OCI-LY3 (cell line): Measurements from ENCODE around the gene SV2B.

Experiments
- H2AFZ ChIP-seq: fragments of 200-600, 300-600 bp; shearing (Covaris generic); 2 replicates; pipeline ENCODE4 v1.6.0; 2014; ENCODE audit warnings: antibody characterized with exemption, low read depth, low read length
- H3K27ac ChIP-seq: fragments of 200-600, 300-600 bp; sonication (generic); 2 replicates; pipeline ENCODE4 v1.5.1; 2014; ENCODE audit warnings: mild to moderate bottlenecking, low read length, moderate library complexity, mixed read lengths
- H3K27me3 ChIP-seq: fragments of 200-600, 300-600 bp; sonication (generic); 2 replicates; pipeline ENCODE4 v1.6.1; 2014; ENCODE audit warnings: low read depth, low read length, mixed read lengths
- H3K36me3 ChIP-seq: fragments of 200-600, 300-600 bp; sonication (generic); replicated peaks from 2 replicates; pipeline ENCODE3; 2014; ENCODE audit warnings: low read depth, low read length, mixed read lengths
- H3K4me1 ChIP-seq: fragments of 300-600, 200-600 bp; sonication (generic); 2 replicates; pipeline ENCODE4 v1.6.1; 2014; ENCODE audit warnings: low read length, mixed read lengths
- H3K4me2 ChIP-seq: fragments of 200-600, 300-600 bp; sonication (generic); 2 replicates; pipeline ENCODE4 v1.6.1; 2014; ENCODE audit warnings: low read length, mixed read lengths
- H3K4me3 ChIP-seq: fragments of 300-600, 200-600 bp; sonication (generic); 2 replicates; pipeline ENCODE4 v1.5.1; 2014; ENCODE audit warnings: antibody characterized with exemption, mild to moderate bottlenecking, low read length, moderate library complexity
- H3K79me2 ChIP-seq: fragments of 300-600, 200-600 bp; shearing (Covaris generic); 2 replicates; pipeline ENCODE4 v1.6.1; 2014; ENCODE audit warnings: mild to moderate bottlenecking, low read length, mixed read lengths
- H3K9ac ChIP-seq: fragments of 300-600, 200-600 bp; shearing (Covaris generic); 2 replicates; pipeline ENCODE4 v1.6.0; 2014; ENCODE audit warnings: mild to moderate bottlenecking, low read length, moderate library complexity
- H3K9me3 ChIP-seq: fragments of 200-600, 300-600 bp; shearing (Covaris generic); 2 replicates; pipeline ENCODE4 v1.6.1; 2014; ENCODE audit warnings: low read length, mixed read lengths; ENCODE audit not compliant: insufficient read depth
- H4K20me1 ChIP-seq: fragments of 200-600, 300-600 bp; sonication (generic); 2 replicates; pipeline ENCODE4 v1.6.1; 2016; ENCODE audit warnings: low read length, mixed read lengths; ENCODE audit not compliant: insufficient read depth
- CTCF ChIP-seq: fragments of 200-600, 300-600 bp; sonication (generic); IDR thresholded peaks from 2 replicates; pipeline ENCODE4 v1.5.1; 2014; ENCODE audit warnings: antibody characterized with exemption, low read length, low read depth
- EZH2phosphoT487 ChIP-seq: fragments of 200-600 bp; shearing (Covaris generic); IDR thresholded peaks from 2 replicates; pipeline ENCODE4 v1.6.1; 2018; ENCODE audit warnings: antibody characterized with exemption, mixed run types, low read depth

The SV2B gene

DNA sequence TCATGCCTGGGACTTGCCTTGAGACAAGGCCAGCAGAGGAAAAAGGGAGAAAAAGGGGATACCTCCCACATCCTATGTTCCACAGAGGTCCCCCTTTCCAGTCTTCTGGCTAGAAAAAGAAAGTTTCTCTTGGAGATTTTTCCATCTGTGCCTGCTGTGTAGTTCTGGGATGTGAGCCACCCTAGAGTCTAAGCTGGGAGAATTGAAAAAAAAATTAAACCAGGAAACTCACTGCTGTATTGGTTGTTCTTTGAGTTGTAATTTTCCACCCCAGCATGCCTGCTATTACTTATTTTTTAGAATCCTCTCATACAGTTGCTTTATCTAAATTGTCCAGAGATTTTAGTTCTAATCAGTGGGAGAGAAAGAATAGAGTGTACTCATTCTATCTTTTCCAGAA, 68.4 kb downstream of the SV2B start:
- no peak overlapping the region for H3K9ac ChIP-seq
- TF ChIP-seq CTCF = no peak
- no peak for TF ChIP-seq EZH2phosphoT487
- no peak overlapping the region for H3K4me3 ChIP-seq
- H4K20me1 ChIP-seq = no peaks in the 10 kb centered on the region
- H3K9me3 ChIP-seq = peaks cover 7% of the 10 kb centered on the region; the same call in 1 of the 2 replicates
- no peaks in the 10 kb centered on the region for H3K36me3 ChIP-seq
- peaks cover 4% of the 10 kb centered on the region for H3K27me3 ChIP-seq
- H3K4me1 ChIP-seq = no peaks in the 10 kb centered on the region
- no peak overlapping the region for H2AFZ ChIP-seq
- no peak overlapping the region for H3K27ac ChIP-seq
- H3K79me2 ChIP-seq = no peaks in the 10 kb centered on the region
- no peak overlapping the region for H3K4me2 ChIP-seq

DNA sequence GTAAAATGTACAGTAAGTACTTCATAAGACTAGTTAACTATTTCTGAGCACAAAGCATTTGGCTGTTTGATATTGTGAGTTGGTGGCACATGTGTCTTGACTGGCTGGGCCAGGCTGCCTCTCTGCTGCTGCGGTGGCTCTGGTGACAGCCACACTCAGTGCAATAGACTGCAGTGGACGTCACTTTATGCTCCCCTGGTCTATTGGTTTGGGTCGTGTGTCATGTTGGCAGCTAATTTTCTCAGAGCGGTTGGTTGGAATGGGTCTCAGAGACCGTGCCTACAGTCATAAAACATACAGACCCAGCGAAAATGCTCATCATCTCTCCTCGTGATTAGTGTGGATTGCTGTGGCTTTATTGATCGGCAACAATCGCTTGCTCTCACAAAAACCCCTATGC, 71.3 kb downstream of the SV2B start:
- H3K27me3 ChIP-seq = peaks cover 16% of the 10 kb centered on the region
- no peaks in the 10 kb centered on the region; the same call in 1 of the 2 replicates for H3K9me3 ChIP-seq
- H3K79me2 ChIP-seq = no peaks in the 10 kb centered on the region
- no peak overlapping the region for H3K4me3 ChIP-seq
- H2AFZ ChIP-seq = no peak overlapping the region
- H3K9ac ChIP-seq = no peak overlapping the region
- TF ChIP-seq EZH2phosphoT487 (no peak), CTCF (no peak)
- no peaks in the 10 kb centered on the region for H3K4me1 ChIP-seq
- H3K36me3 ChIP-seq = no peaks in the 10 kb centered on the region
- no peak overlapping the region for H3K4me2 ChIP-seq
- H4K20me1 ChIP-seq = no peaks in the 10 kb centered on the region
- no peak overlapping the region for H3K27ac ChIP-seq

DNA sequence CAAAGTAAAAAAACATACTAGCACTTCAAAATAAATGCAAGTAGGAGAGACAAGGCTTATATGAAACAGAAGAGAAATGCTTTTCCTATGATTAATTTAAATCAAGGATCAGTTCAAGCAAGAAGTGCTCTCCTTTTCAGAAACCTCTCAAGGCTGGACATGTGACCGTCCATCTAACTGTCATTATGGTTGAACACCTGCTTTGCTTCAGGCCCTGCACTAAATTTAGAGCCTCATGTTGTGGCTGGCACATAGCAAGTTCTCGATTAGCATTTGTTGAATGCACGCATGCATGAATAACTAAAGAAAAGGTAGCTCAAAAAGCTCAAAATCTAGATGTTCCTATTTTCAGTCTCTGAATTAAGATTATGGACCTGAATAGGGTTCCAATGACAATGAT, 82.0 kb downstream of the SV2B start:
- no peaks in the 10 kb centered on the region for H3K4me1 ChIP-seq
- no peak overlapping the region for H2AFZ ChIP-seq
- H3K27ac ChIP-seq = no peak overlapping the region
- no peaks in the 10 kb centered on the region for H3K36me3 ChIP-seq
- no peak overlapping the region for H3K9ac ChIP-seq
- H3K9me3 ChIP-seq = no peaks in the 10 kb centered on the region
- no peak overlapping the region for H3K4me3 ChIP-seq
- H4K20me1 ChIP-seq = no peaks in the 10 kb centered on the region
- no peaks in the 10 kb centered on the region for H3K79me2 ChIP-seq
- TF ChIP-seq CTCF = no peak
- no peak for TF ChIP-seq EZH2phosphoT487
- H3K27me3 ChIP-seq = peaks cover 20% of the 10 kb centered on the region; the same call in 1 of the 2 replicates
- no peak overlapping the region for H3K4me2 ChIP-seq

DNA sequence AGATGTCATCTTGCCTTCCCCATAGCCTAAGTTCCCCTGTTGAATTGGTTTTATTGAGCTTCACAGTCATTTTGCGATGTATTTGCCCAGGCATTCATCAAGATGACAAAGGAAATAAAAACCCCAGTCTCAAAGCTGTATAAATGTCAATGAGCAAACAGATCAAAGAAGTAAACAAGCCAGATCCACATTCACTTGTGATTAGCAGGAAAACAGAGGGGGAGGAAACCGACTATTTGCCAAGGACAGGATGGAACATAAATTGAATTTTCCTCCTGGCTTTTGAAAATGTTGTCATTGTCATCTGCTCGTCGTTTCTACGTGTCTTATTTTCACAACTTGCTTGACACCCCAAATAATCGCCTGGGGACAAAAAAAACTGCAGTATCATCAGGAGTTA, 83.5 kb downstream of the SV2B start:
- H3K36me3 ChIP-seq = no peaks in the 10 kb centered on the region
- no peak for TF ChIP-seq EZH2phosphoT487
- H3K4me2 ChIP-seq = no peak overlapping the region

DNA sequence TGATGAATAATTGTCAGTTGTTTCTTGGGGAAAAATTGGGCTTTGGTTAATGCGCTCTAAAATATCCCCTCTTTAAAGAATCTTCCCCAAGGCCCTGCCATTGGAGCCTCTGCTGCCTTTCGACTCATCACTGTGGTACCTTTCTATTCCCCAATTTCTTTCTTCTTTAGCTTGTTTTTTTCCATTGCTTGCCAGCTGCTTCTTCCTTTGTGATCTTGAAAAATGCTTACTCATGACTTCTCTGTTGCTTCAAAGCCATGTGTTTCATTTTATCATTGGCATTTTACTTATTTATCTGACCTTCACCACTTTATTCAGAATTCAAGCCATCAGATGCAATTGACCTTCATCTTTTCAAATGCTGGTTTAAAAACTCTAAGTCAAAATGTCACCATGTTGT, 84.4 kb downstream of the SV2B start:
- H3K79me2 ChIP-seq = no peaks in the 10 kb centered on the region
- no peaks in the 10 kb centered on the region for H3K36me3 ChIP-seq
- no peaks in the 10 kb centered on the region for H3K9me3 ChIP-seq
- no peak overlapping the region for H3K4me2 ChIP-seq
- H2AFZ ChIP-seq = no peak overlapping the region
- H3K27ac ChIP-seq = no peak overlapping the region
- no peaks in the 10 kb centered on the region for H3K4me1 ChIP-seq
- no peak overlapping the region for H3K9ac ChIP-seq
- H3K4me3 ChIP-seq = no peak overlapping the region
- no peaks in the 10 kb centered on the region for H4K20me1 ChIP-seq
- TF ChIP-seq CTCF = no peak
- no peak for TF ChIP-seq EZH2phosphoT487
- H3K27me3 ChIP-seq = peaks cover 20% of the 10 kb centered on the region; the same call in 1 of the 2 replicates

More for the DNA sequence above, 83.5 kb downstream of the SV2B start:
- Histone ChIP-seq H4K20me1 (no peaks in the 10 kb centered on the region), H3K27ac (no peak overlapping the region), H3K27me3 (peaks cover 20% of the 10 kb centered on the region; the same call in 1 of the 2 replicates), H3K79me2 (no peaks in the 10 kb centered on the region), H3K9me3 (no peaks in the 10 kb centered on the region), H2AFZ (no peak overlapping the region), H3K4me1 (no peaks in the 10 kb centered on the region), H3K9ac (no peak overlapping the region), H3K4me3 (no peak overlapping the region)
